ENCODE results near the gene MRE11. TPM values are rescaled to one million over a fixed set of nuclear protein-coding genes. Genes with fewer than 3 reads are reported as not detected.

The MRE11 gene
- total and polyA plus RNA-seq, 10 of the 15 experiments (the other 5 are each of a cell fraction or from before 2014, with no cell fraction given): 16.2 to 39.2 (median 26.9) TPM

- RAD21 ChIA-PET (ENCODE audit: unreplicated experiment): interaction anchor here (1.9 kb wide), 2 partner anchors 24 to 133 kb away, joined by 4 to 12 read pairs; partner anchors contain the start of genes ANKRD49 and MRE11
- DNase-seq (ENCODE audit: low read depth, low spot score): peak; percentile 56
- FAIRE-seq: peak; percentile 92
- no peaks in the 10 kb centered on the region for H4K20me1 ChIP-seq (ENCODE audit: control insufficient read depth, insufficient read depth)
- H3K9ac ChIP-seq (ENCODE audit: control insufficient read depth, insufficient read depth, low read length): no peak overlapping the region
- intact Hi-C loops (cut with micrococcal nuclease; ENCODE audit: unreplicated experiment) (no loop called here), in situ Hi-C loops (cut with MboI) (no loop called here)
- H3K79me2 ChIP-seq (ENCODE audit: control insufficient read depth, insufficient read depth, low read length): no peaks in the 10 kb centered on the region; the same call in 1 of the 2 replicates
- peaks cover 0 to 4% of the 10 kb centered on the region in 2 experiments; a peak in 2 of 4 replicates for H3K36me3 ChIP-seq (ENCODE audit: control insufficient read depth in 2 of 2, insufficient read depth in 2 of 2, low read length in 1 of 2)
- SMC1A ChIA-PET (ENCODE audit: uncharacterized antibody, unreplicated experiment): interaction anchor here (0.6 to 2.2 kb wide), 13 partner anchors 9 to 285 kb away, joined by 3 to 9 read pairs (median 4); no protein-coding TSS in a partner anchor
- POLR2A ChIA-PET: interaction anchor here (1.4 to 2.1 kb wide), 2 partner anchors 24 to 133 kb away, joined by 3 to 6 read pairs; partner anchors contain the start of genes ANKRD49 and MRE11
- 0% methylated on average over 2 of the region's 2 CpGs for WGBS (ENCODE audit: insufficient coverage, insufficient replicate concordance, low lambda C conversion rate, missing lambda C conversion rate)
- H3K27ac ChIP-seq (ENCODE audit: control insufficient read depth, insufficient read depth): peak overlapping the region; percentile 79
- H3K27me3 ChIP-seq (replicated peaks in 1 of 2; ENCODE audit: control insufficient read depth in 2 of 2, insufficient read depth in 2 of 2, low read length in 1 of 2): no peaks in the 10 kb centered on the region
- no TSS peak for BruUV-seq (replicated peaks)
- peaks cover 44% of the 10 kb centered on the region for H3K4me1 ChIP-seq (ENCODE audit: control insufficient read depth, insufficient read depth, low read length)
- peak; percentile 94 for ATAC-seq
- peak overlapping the region; percentile 1 for H3K4me2 ChIP-seq (ENCODE audit: control insufficient read depth, insufficient read depth)
- no peak overlapping the region for H2AFZ ChIP-seq (ENCODE audit: control insufficient read depth, low read depth, low read length)
- peak overlapping the region; percentile 9; the same call in 1 of the 2 replicates for H3K4me3 ChIP-seq
- no peaks in the 10 kb centered on the region; the same call in 2 of the 3 replicates for H3K9me3 ChIP-seq (replicated peaks; ENCODE audit: control insufficient read depth, insufficient read depth, low read length)
- CTCF ChIA-PET: interaction anchor here (0.6 to 1.5 kb wide), 9 partner anchors 9 to 297 kb away, joined by 3 to 11 read pairs (median 3); partner anchors contain the start of gene ANKRD49
- no peak for TF ChIP-seq ZSCAN29 (IDR thresholded peaks at IDR 0.05)
- TF ChIP-seq PAX8 (IDR thresholded peaks at IDR 0.05): no peak
- TF ChIP-seq HCFC1 (IDR thresholded peaks at IDR 0.05; ENCODE audit: low read length): no peak
- no peak for TF ChIP-seq IRF3 (IDR thresholded peaks at IDR 0.05)
- TF ChIP-seq CEBPZ (IDR thresholded peaks at IDR 0.05; ENCODE audit: low read depth, low read length): no peak
- TF ChIP-seq YBX1 (IDR thresholded peaks at IDR 0.05): no peak
- TF ChIP-seq ATF2 (IDR thresholded peaks at IDR 0.05; ENCODE audit: low read length): peak; percentile 70; the same call in 1 of the 2 replicates
- no peak for TF ChIP-seq CBFB (IDR thresholded peaks at IDR 0.05; ENCODE audit: low read depth)
- no peak for TF ChIP-seq FOS (IDR thresholded peaks at IDR 0.05; ENCODE audit: borderline replicate concordance, extremely low read depth, insufficient read length)
- no peak for TF ChIP-seq KLF5 (IDR thresholded peaks at IDR 0.05; ENCODE audit: partially characterized antibody)
- peak; percentile 21 to 52; a peak in 1 of 4 replicates for TF ChIP-seq BHLHE40 (IDR thresholded peaks at IDR 0.05; ENCODE audit: borderline replicate concordance in 1 of 2, low read depth in 2 of 2, low read length in 1 of 2)
- no peak for TF ChIP-seq USF1 (IDR thresholded peaks at IDR 0.05; ENCODE audit: borderline replicate concordance, extremely low read length, insufficient read depth, low read depth, low read length)
- TF ChIP-seq DPF2 (IDR thresholded peaks at IDR 0.05): peak; percentile 91
- TF ChIP-seq EP300 (IDR thresholded peaks at IDR 0.05; ENCODE audit: borderline replicate concordance in 1 of 2, control insufficient read depth in 1 of 2, low read depth in 2 of 2, low read length in 2 of 2): peak; percentile 82 to 93; a peak in 3 of 4 replicates
- TF ChIP-seq EED (IDR thresholded peaks at IDR 0.05; ENCODE audit: low read depth): no peak
- peak; percentile 56; the same call in 1 of the 2 replicates for TF ChIP-seq FOXM1 (IDR thresholded peaks at IDR 0.05; ENCODE audit: low read depth, low read length)
- no peak for TF ChIP-seq RFX5 (IDR thresholded peaks at IDR 0.05; ENCODE audit: low read depth, low read length)
- TF ChIP-seq CBX5 (IDR thresholded peaks at IDR 0.05; ENCODE audit: low read depth): 0 out of 2 replicates have a peak, but pooled peaks have one; percentile 14
These were observed 24.2 kb downstream of the MRE11 start for GRCh38 chr11:94469416-94469815.
